HPDE6-E6E7 (cell line): ENCODE data around the gene BRD9.
"Not testable (repeated sequence)": the region's sequence is repeated elsewhere in the genome, so short reads cannot be mapped to it uniquely, and the experiment has no call there.

Source experiments
- DNase-seq: peaks from one replicate; pipeline ENCODE4 v3.0.0; 2011; ENCODE audit warnings: missing footprints; ENCODE audit errors: extremely low spot score

BRD9 gene

GRCh38 chr5:923281-923873, 30.8 kb upstream of the BRD9 start:
- peak; percentile 67 for DNase-seq

- DNase-seq = no peak
Observed at GRCh38 chr5:922436-923280, 30.1 kb upstream of the BRD9 start.

- DNase-seq = no peak
Observed at GRCh38 chr5:921456-922435, 29.1 kb upstream of the BRD9 start.

GRCh38 chr5:920321-920720, 27.7 kb upstream of the BRD9 start:
- no peak for DNase-seq

GRCh38 chr5:919356-920000, 26.9 kb upstream of the BRD9 start:
- no peak for DNase-seq

- not testable (repeated sequence) for DNase-seq
Observed at GRCh38 chr5:918717-919116, 26.1 kb upstream of the BRD9 start.

- DNase-seq = no peak
Observed at GRCh38 chr5:916441-917293, 24.1 kb upstream of the BRD9 start.

GRCh38 chr5:915946-916345, 23.3 kb upstream of the BRD9 start:
- no peak for DNase-seq

- not testable (repeated sequence) for DNase-seq
Observed at GRCh38 chr5:915346-915745, 22.7 kb upstream of the BRD9 start.

- no peak for DNase-seq
Observed at GRCh38 chr5:914612-915011, 22.0 kb upstream of the BRD9 start.

GRCh38 chr5:914174-914573, 21.6 kb upstream of the BRD9 start:
- no peak for DNase-seq

GRCh38 chr5:912280-913091, 19.9 kb upstream of the BRD9 start:
- DNase-seq = peak; percentile 98

- DNase-seq = peak; percentile 63
Observed at GRCh38 chr5:911601-912000, 19.0 kb upstream of the BRD9 start.

- DNase-seq = no peak
Observed at GRCh38 chr5:910769-911160, 18.2 kb upstream of the BRD9 start.

GRCh38 chr5:909994-910768, 17.6 kb upstream of the BRD9 start:
- no peak for DNase-seq

- no peak for DNase-seq
Observed at GRCh38 chr5:909086-909485, 16.5 kb upstream of the BRD9 start.

GRCh38 chr5:908172-908571, 15.6 kb upstream of the BRD9 start:
- no peak for DNase-seq

GRCh38 chr5:907366-907910, 14.8 kb upstream of the BRD9 start:
- no peak for DNase-seq

GRCh38 chr5:905139-905642, 12.6 kb upstream of the BRD9 start:
- no peak for DNase-seq
